ENCODE results near the gene ESR2. TPM values are rescaled to one million over a fixed set of nuclear protein-coding genes. Genes with fewer than 3 reads are reported as not detected.

The ESR2 gene
- total RNA-seq, 1 experiment from 2014 or later: 0.15 TPM

DNA sequence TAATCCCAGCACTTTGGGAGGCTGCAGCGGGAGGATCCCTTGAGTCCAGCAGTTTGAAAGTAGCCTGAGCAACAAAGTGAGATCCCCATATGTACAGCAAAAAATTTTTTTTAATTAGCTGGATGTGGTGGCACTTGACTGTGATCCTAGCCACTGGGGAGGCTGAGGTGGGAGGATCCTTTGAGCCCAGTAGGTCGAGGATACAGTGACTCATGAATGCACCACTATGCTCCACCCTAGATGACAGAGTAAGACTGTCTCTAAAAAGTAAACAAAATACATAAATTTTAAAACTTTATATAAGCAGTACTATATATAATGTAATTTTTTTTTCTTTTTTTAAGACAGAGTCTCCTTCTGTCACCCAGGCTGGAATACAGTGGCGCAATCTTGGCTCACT lies 115.4 kb downstream of the ESR2 start:
- H3K9me3 ChIP-seq (ENCODE audit: control insufficient read depth, low read depth, low read length): no peaks in the 10 kb centered on the region
- H3K4me1 ChIP-seq (ENCODE audit: insufficient read depth, low read length): no peaks in the 10 kb centered on the region
- Mint-ChIP-seq H3K27me3 (ENCODE audit: low read depth) (no peaks in the 10 kb centered on the region), H3K36me3 (ENCODE audit: insufficient read depth in 1 of 3, low read depth in 3 of 3) (peaks cover 9 to 40% (median 34%) of the 10 kb centered on the region in 3 experiments; a peak in 6 of 7 replicates), H3K9me3 (peaks cover 9 to 11% of the 10 kb centered on the region in 2 experiments; a peak in 4 of 5 replicates), H3K27ac (no peak overlapping the region), H3K4me3 (no peak overlapping the region), H3K4me1 (peaks cover 0 to 3% of the 10 kb centered on the region in 2 experiments; a peak in 2 of 4 replicates)
- no peak overlapping the region for H2BK120ac ChIP-seq (ENCODE audit: low read depth, low read length, poor library complexity, severe bottlenecking)
- no peak overlapping the region for H4K8ac ChIP-seq (replicated peaks; ENCODE audit: insufficient read length, low read depth, low read length)
- no peak overlapping the region for H4K91ac ChIP-seq (ENCODE audit: insufficient read length, low read depth, low read length)
- no peak overlapping the region for H2BK5ac ChIP-seq (ENCODE audit: insufficient read length, low read length)
- no peak overlapping the region for H3T11ph ChIP-seq (ENCODE audit: low read length)
- no CpG with 5 or more reads among the region's 3 CpGs for WGBS (ENCODE audit: extremely low coverage, insufficient read length, low lambda C conversion rate)
- H4K20me1 ChIP-seq (ENCODE audit: control insufficient read depth, insufficient read depth, insufficient read length): no peaks in the 10 kb centered on the region
- no peak overlapping the region for H2AFZ ChIP-seq (ENCODE audit: low read length)
- TF ChIP-seq, protein P1, sequence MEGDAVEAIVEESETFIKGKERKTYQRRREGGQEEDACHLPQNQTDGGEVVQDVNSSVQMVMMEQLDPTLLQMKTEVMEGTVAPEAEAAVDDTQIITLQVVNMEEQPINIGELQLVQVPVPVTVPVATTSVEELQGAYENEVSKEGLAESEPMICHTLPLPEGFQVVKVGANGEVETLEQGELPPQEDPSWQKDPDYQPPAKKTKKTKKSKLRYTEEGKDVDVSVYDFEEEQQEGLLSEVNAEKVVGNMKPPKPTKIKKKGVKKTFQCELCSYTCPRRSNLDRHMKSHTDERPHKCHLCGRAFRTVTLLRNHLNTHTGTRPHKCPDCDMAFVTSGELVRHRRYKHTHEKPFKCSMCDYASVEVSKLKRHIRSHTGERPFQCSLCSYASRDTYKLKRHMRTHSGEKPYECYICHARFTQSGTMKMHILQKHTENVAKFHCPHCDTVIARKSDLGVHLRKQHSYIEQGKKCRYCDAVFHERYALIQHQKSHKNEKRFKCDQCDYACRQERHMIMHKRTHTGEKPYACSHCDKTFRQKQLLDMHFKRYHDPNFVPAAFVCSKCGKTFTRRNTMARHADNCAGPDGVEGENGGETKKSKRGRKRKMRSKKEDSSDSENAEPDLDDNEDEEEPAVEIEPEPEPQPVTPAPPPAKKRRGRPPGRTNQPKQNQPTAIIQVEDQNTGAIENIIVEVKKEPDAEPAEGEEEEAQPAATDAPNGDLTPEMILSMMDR (conservative IDR thresholded peaks at IDR 0.05): no peak
- no peak overlapping the region for H3K56ac ChIP-seq (ENCODE audit: insufficient read length, low read depth, low read length)
- no peak overlapping the region for H2BK15ac ChIP-seq (ENCODE audit: low read depth, low read length)
- no peak overlapping the region for H2AK5ac ChIP-seq (ENCODE audit: insufficient read length, low read length)
- H2BK20ac ChIP-seq (ENCODE audit: low read depth, low read length, poor library complexity, severe bottlenecking): no peak overlapping the region
- H3K27ac ChIP-seq (ENCODE audit: insufficient read length, low read depth, low read length): no peak overlapping the region
- no peak overlapping the region for H2BK12ac ChIP-seq (ENCODE audit: insufficient read length, low read depth, low read length)
- H3K4ac ChIP-seq (ENCODE audit: low read depth, low read length): no peak overlapping the region
- no peaks in the 10 kb centered on the region for H3K79me1 ChIP-seq (ENCODE audit: insufficient read depth, low read depth, low read length, poor library complexity, severe bottlenecking)
- no peak overlapping the region for H3K9ac ChIP-seq (ENCODE audit: extremely low read depth, insufficient read length, low read length)
- no peaks in the 10 kb centered on the region for H3K27me3 ChIP-seq (ENCODE audit: insufficient read depth, low read length)
- H3K18ac ChIP-seq (ENCODE audit: insufficient read length, low read depth, low read length): no peak overlapping the region
- H4K5ac ChIP-seq (ENCODE audit: insufficient read length, low read depth, low read length): no peak overlapping the region
- H3K4me2 ChIP-seq (ENCODE audit: insufficient read depth, insufficient read length, low read length): no peak overlapping the region
- no peak for DNase-seq
- H3K23ac ChIP-seq (ENCODE audit: insufficient read length, low read depth, low read length): no peak overlapping the region
- no peaks in the 10 kb centered on the region for H3K23me2 ChIP-seq (ENCODE audit: insufficient read length, low read depth, low read length, poor library complexity, severe bottlenecking)
- H3K79me2 ChIP-seq (ENCODE audit: insufficient read depth, low read length): no peaks in the 10 kb centered on the region
- H3K14ac ChIP-seq (ENCODE audit: insufficient read depth, low read length): no peak overlapping the region
